HepG2 (cell line): ENCODE results near the gene CCDC66. TPM values are rescaled to one million over a fixed set of nuclear protein-coding genes. Genes with fewer than 3 reads are reported as not detected.
A peak's percentile ranks its signal among the peaks of the same experiment; 100 is the strongest.

Experiments used
- AKNA ChIP-seq: sonication (generic); formaldehyde crosslinking; IDR thresholded peaks from 2 replicates; pipeline ENCODE4 v1.4.0; 2020; ENCODE audit warnings: missing genetic modification reagents, borderline replicate concordance
- ARID5B ChIP-seq: IDR thresholded peaks from 2 replicates; pipeline ENCODE4 v1.4.0; 2020; ENCODE audit warnings: mild to moderate bottlenecking, missing genetic modification reagents
- BRCA1 ChIP-seq: sonication (generic); formaldehyde crosslinking; IDR thresholded peaks from 2 replicates; pipeline ENCODE4 v1.4.0; 2020; ENCODE audit warnings: missing genetic modification reagents
- CHD2 ChIP-seq: IDR thresholded peaks from 2 replicates; pipeline ENCODE4 v1.6.1; 2011; ENCODE audit warnings: low read depth, low read length, improper control_type of control experiment
- ELF1 ChIP-seq: sonication (generic); formaldehyde crosslinking; IDR thresholded peaks from 2 replicates; pipeline ENCODE4 v1.4.0; 2020; ENCODE audit warnings: missing genetic modification reagents
- ELK4 ChIP-seq: sonication (generic); formaldehyde crosslinking; IDR thresholded peaks from 2 replicates; pipeline ENCODE4 v1.9.0; 2021; ENCODE audit warnings: missing genetic modification reagents, borderline replicate concordance
- GZF1 ChIP-seq: sonication (generic); formaldehyde crosslinking; IDR thresholded peaks from 2 replicates; pipeline ENCODE4 v1.5.1; 2020; ENCODE audit warnings: mild to moderate bottlenecking, missing genetic modification reagents
- HNRNPK ChIP-seq: fragments of 200-400 bp; formaldehyde crosslinking; IDR thresholded peaks from 2 replicates; pipeline ENCODE4 v1.6.1; 2018; ENCODE audit warnings: low read length, low read depth, moderate library complexity, mild to moderate bottlenecking; ENCODE audit not compliant: poor library complexity, severe bottlenecking
- KDM1A ChIP-seq: IDR thresholded peaks from 2 replicates; pipeline ENCODE4 v1.6.1; 2016; ENCODE audit warnings: missing compliant biosample characterization
- MXI1 ChIP-seq: IDR thresholded peaks from 3 replicates; pipeline ENCODE4 v1.6.1; 2012; ENCODE audit warnings: low read depth, low read length, inconsistent platforms, borderline replicate concordance
- SNAI1 ChIP-seq: sonication (generic); formaldehyde crosslinking; IDR thresholded peaks from 2 replicates; pipeline ENCODE4 v1.5.0; 2020; ENCODE audit warnings: mild to moderate bottlenecking, missing genetic modification reagents, borderline replicate concordance
- TARDBP ChIP-seq: sonication (generic); formaldehyde crosslinking; IDR thresholded peaks from 2 replicates; pipeline ENCODE4 v1.8.0; 2022; ENCODE audit warnings: mild to moderate bottlenecking, missing genetic modification reagents
- ZNF20 ChIP-seq: sonication (generic); formaldehyde crosslinking; IDR thresholded peaks from 2 replicates; pipeline ENCODE4 v1.4.0; 2020; ENCODE audit warnings: mild to moderate bottlenecking, moderate library complexity, missing genetic modification reagents
- ZNF331 ChIP-seq: sonication (generic); formaldehyde crosslinking; IDR thresholded peaks from 2 replicates; pipeline ENCODE4 v1.4.0; 2020; ENCODE audit warnings: missing genetic modification reagents
- ZNF33A ChIP-seq: sonication (generic); formaldehyde crosslinking; IDR thresholded peaks from 2 replicates; pipeline ENCODE4 v1.5.1; 2020; ENCODE audit warnings: missing genetic modification reagents, mild to moderate bottlenecking, moderate library complexity, borderline replicate concordance
- ZNF639 ChIP-seq: conservative IDR thresholded peaks from 2 replicates; pipeline ENCODE4 v1.6.1; 2018; ENCODE audit warnings: missing genetic modification reagents
- ZNF747 ChIP-seq: sonication (generic); formaldehyde crosslinking; IDR thresholded peaks from 2 replicates; pipeline ENCODE4 v1.8.1; 2023; ENCODE audit warnings: missing genetic modification reagents, mild to moderate bottlenecking, borderline replicate concordance
- polyA plus RNA-seq, 8 experiments: library from polyadenylated mRNA; depleted of rRNA in 3 of 8; stranded (reverse) in 7 of 8; unstranded in 1 of 8; fragments of >200 nt; fragmentation: Illumina TruSeq in 4 of 8; extraction: Trizol in 4 of 8; gene quantifications; 2 replicates each; pipeline versions ENCODE4 v1.2.1 to v1.2.3, GENCODE V29; 2011 to 2016; ENCODE audit warnings: low read depth in 4 of 8, missing spikeins in 1 of 8, mixed read lengths in 1 of 8; ENCODE audit not compliant: insufficient read depth in 1 of 8
- total RNA-seq, 5 experiments: library from RNA; depleted of rRNA; stranded (reverse); fragments of >200 nt; fragmentation: Illumina TruSeq; extraction: Trizol; gene quantifications; 2 replicates each; pipeline ENCODE4 v1.2.3, GENCODE V29; 2016; ENCODE audit warnings: low read depth in 1 of 5

The CCDC66 gene
- total and polyA plus RNA-seq, 2 of the 13 experiments (the other 11 are each of a cell fraction or from before 2014, with no cell fraction given): 8.4 to 19.9 TPM

- TF ChIP-seq ZNF33A (no peak), KDM1A (CRISPR knock-in tag) (no peak), TARDBP (CRISPR knock-in tag) (0 out of 2 replicates have a peak, but pooled peaks have one; percentile 61), CHD2 (no peak), SNAI1 (CRISPR knock-in tag) (0 out of 2 replicates have a peak, but pooled peaks have one; percentile 57), ELF1 (CRISPR knock-in tag) (no peak), ZNF747 (CRISPR knock-in tag) (0 out of 2 replicates have a peak, but pooled peaks have one; percentile 55), ZNF639 (CRISPR knock-in tag) (peak; percentile 65; the same call in 1 of the 2 replicates), MXI1 (0 out of 3 replicates have a peak, but pooled peaks have one; percentile 23), BRCA1 (CRISPR knock-in tag) (no peak), GZF1 (CRISPR knock-in tag) (no peak), AKNA (CRISPR knock-in tag) (no peak), HNRNPK (no peak), ZNF20 (CRISPR knock-in tag) (0 out of 2 replicates have a peak, but pooled peaks have one; percentile 50), ELK4 (no peak), ARID5B (CRISPR knock-in tag) (peak; percentile 57; the same call in 1 of the 2 replicates), ZNF331 (CRISPR knock-in tag) (no peak; the same call in 1 of the 2 replicates)
Measured at GRCh38 chr3:56556908-56557830, at the start of gene CCDC66 (continued).
